Ascending aorta (tissue), 2 donors: ENCODE data around the gene PCSK2. TPM values are rescaled to one million over a fixed set of nuclear protein-coding genes. Genes with fewer than 3 reads are reported as not detected.
A peak's percentile ranks its signal among the peaks of the same experiment; 100 is the strongest.

Experiments used
- DNase-seq, 2 donors: peaks; one replicate each; pipeline ENCODE4 v3.0.0-alpha.2; 2019; ENCODE audit warnings: low spot score in 2 of 2
- H3K27ac ChIP-seq, 2 donors: fragments of 200-600 bp; sonication (generic); one replicate each; pipeline ENCODE4 v1.5.1; 2016 to 2017; ENCODE audit warnings: mild to moderate bottlenecking in 1 of 2
- H3K27me3 ChIP-seq: fragments of 200-600 bp; sonication (generic); one replicate; pipeline ENCODE4 v1.5.1; 2017
- H3K36me3 ChIP-seq, 2 donors: fragments of 200-600 bp; sonication (generic); one replicate each; pipeline ENCODE4 v1.5.1; 2016
- H3K4me1 ChIP-seq, 2 donors: fragments of 200-600 bp; sonication (generic); one replicate each; pipeline ENCODE4 v1.5.1; 2016 to 2017; ENCODE audit warnings: mild to moderate bottlenecking in 1 of 2
- H3K4me3 ChIP-seq, 2 donors: fragments of 200-600 bp; sonication (generic); one replicate each; pipeline ENCODE4 v1.5.1; 2016 to 2017; ENCODE audit warnings: mild to moderate bottlenecking in 1 of 2
- H3K9me3 ChIP-seq, 2 donors: fragments of 200-600 bp; sonication (generic); one replicate each; pipeline ENCODE4 v1.5.1; 2016
- intact Hi-C: fragments of 100-400 bp; cut with DNase I; formaldehyde crosslinking; loops from one replicate; pipeline ENCODE4 v1.15.1; 2023
- total RNA-seq: library from RNA; depleted of rRNA; stranded (reverse); fragments of >200 nt; gene quantifications from one replicate; pipeline ENCODE4 v1.1.0, GENCODE V29; 2016
- TF ChIP-seq, protein P1 (sequence below), 3 experiments: fragments of 200-600 bp in 2 of 3; fragments of 450-650 bp in 1 of 3; sonication (generic) in 2 of 3; IDR thresholded peaks; one replicate each; pipeline ENCODE4 v1.5.1; 2016 to 2019; ENCODE audit warnings: antibody characterized with exemption in 3 of 3, mild to moderate bottlenecking in 1 of 3, moderate library complexity in 1 of 3

Gene PCSK2
- total RNA-seq, 1 donor from 2014 or later = not detected

DNA sequence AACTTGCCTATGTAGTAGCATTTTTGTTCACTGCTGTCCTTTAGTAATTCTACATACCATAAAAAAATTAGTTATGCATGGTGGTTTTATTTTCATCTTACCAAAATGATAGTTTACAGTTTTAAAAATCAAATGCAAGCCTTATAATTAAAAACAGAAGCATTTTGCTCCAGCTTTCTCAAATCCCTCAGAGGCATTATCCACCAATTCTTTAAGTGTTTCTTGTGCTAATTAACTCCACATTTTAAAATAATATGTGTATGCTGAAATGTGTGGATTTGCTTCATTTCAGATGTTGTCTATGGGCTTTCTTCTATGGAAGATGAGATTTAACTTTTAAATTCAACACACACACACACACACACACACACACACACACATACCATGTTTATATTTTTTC is 49.3 kb downstream of the PCSK2 start:
- no peak for DNase-seq

DNA sequence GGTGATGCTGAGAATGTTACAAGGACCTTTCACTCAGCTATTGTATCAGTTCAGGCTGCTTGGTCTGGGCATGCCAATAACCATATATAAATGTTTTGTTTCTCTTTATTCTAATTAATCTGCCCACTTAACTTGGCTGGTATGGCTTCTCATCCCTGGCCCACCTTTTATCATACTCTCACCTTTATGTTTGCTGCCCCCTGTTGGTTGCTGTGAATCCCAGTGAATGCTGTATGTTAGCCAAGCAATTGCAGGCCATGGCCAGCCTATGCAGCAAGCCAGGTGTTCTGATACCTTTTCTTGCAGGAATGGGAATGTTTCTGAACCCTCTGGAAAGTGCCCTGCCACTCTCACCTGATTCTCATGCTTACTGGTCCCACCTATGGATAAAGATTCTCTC is 54.6 kb downstream of the PCSK2 start:
- H3K36me3 ChIP-seq = no peaks in the 10 kb centered on the region
- TF ChIP-seq, protein P1, sequence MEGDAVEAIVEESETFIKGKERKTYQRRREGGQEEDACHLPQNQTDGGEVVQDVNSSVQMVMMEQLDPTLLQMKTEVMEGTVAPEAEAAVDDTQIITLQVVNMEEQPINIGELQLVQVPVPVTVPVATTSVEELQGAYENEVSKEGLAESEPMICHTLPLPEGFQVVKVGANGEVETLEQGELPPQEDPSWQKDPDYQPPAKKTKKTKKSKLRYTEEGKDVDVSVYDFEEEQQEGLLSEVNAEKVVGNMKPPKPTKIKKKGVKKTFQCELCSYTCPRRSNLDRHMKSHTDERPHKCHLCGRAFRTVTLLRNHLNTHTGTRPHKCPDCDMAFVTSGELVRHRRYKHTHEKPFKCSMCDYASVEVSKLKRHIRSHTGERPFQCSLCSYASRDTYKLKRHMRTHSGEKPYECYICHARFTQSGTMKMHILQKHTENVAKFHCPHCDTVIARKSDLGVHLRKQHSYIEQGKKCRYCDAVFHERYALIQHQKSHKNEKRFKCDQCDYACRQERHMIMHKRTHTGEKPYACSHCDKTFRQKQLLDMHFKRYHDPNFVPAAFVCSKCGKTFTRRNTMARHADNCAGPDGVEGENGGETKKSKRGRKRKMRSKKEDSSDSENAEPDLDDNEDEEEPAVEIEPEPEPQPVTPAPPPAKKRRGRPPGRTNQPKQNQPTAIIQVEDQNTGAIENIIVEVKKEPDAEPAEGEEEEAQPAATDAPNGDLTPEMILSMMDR (IDR thresholded peaks at IDR 0.05) = peak in 1 of 3 experiments; percentile 6
- no peak overlapping the region for H3K4me3 ChIP-seq
- no peaks in the 10 kb centered on the region for H3K9me3 ChIP-seq
- H3K4me1 ChIP-seq = no peaks in the 10 kb centered on the region
- intact Hi-C loops = no loop called here
- H3K27ac ChIP-seq = no peak overlapping the region
- H3K27me3 ChIP-seq = no peaks in the 10 kb centered on the region
- DNase-seq = no peak

More for the DNA sequence above, 49.3 kb downstream of the PCSK2 start:
- Histone ChIP-seq H3K27ac (no peak overlapping the region), H3K4me1 (no peaks in the 10 kb centered on the region), H3K27me3 (no peaks in the 10 kb centered on the region), H3K9me3 (no peaks in the 10 kb centered on the region), H3K4me3 (no peak overlapping the region), H3K36me3 (no peaks in the 10 kb centered on the region)
- intact Hi-C loops = no loop called here
- TF ChIP-seq, protein P1 (IDR thresholded peaks at IDR 0.05) = no peak

DNA sequence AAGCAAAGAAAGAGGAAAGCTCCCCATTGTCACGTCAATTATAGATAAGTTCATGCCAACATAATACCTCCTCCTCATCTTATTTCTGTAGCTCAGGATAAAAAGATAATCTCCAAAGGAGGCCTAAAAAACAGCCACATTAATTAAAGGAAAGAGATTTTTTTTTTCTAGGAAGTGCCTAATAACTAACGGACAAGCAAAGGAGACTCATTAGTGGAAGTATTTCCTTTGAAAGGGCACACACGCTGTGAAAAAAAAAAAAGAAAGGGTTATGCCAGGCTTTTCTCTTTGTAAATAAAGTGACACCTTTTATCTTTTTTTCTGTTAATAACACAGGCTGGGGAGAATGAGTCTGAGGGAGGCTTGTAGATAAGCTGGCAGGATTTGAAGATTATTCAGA is 55.7 kb downstream of the PCSK2 start:
- Histone ChIP-seq H3K9me3 (no peaks in the 10 kb centered on the region), H3K4me1 (no peaks in the 10 kb centered on the region), H3K4me3 (no peak overlapping the region), H3K36me3 (no peaks in the 10 kb centered on the region), H3K27me3 (no peaks in the 10 kb centered on the region), H3K27ac (no peak overlapping the region)
- intact Hi-C loops = no loop called here
- no peak for DNase-seq
- TF ChIP-seq, protein P1 (IDR thresholded peaks at IDR 0.05) = no peak

DNA sequence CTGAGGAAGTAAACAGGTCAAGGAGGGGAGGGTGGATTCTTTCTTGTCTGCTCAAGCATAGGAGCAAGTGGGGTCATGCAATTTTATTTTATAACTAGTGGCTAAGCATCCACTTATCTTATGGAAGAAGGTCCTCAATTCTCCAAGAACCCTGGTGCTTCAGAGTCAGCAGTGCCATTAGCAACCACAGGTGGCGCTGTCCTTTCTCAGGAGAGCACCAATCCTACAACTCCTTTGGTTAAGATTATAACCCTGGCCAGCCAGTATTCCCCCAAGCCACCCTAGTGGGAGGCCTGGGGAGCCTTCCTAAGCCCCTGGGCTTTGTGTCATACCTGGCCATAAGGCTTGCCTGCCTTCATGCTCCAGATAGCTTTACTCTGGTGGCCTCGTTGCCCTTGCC is 60.7 kb downstream of the PCSK2 start:
- no peak overlapping the region for H3K4me3 ChIP-seq
- H3K9me3 ChIP-seq = no peaks in the 10 kb centered on the region
- H3K27ac ChIP-seq = no peak overlapping the region
- H3K27me3 ChIP-seq = no peaks in the 10 kb centered on the region
- intact Hi-C loops = no loop called here
- TF ChIP-seq, protein P1 (IDR thresholded peaks at IDR 0.05) = no peak
- H3K4me1 ChIP-seq = no peaks in the 10 kb centered on the region
- no peak for DNase-seq
- H3K36me3 ChIP-seq = no peaks in the 10 kb centered on the region

DNA sequence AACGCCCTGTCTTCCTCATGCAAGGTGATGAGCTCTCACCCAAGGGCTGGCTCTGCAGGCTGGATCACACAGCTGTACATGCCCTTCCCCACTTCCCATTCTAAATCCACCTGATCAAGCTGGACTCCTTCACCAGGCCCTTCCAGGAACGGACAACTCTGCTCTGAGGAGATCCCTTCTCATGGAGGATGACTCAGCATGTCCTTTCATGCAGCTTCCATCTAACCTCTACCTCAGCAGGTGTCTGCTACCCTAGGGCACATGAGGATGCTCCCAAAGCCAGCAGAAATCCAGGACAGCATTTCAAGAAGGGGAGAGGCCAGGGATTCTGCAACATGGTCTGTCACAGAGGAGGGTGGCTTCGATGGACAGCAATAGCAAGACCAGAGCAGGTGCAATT is 61.2 kb downstream of the PCSK2 start:
- Histone ChIP-seq H3K27ac (no peak overlapping the region), H3K36me3 (no peaks in the 10 kb centered on the region), H3K27me3 (no peaks in the 10 kb centered on the region), H3K9me3 (no peaks in the 10 kb centered on the region), H3K4me3 (no peak overlapping the region), H3K4me1 (no peaks in the 10 kb centered on the region)
- intact Hi-C loops = no loop called here
- TF ChIP-seq, protein P1 (IDR thresholded peaks at IDR 0.05) = no peak
- DNase-seq = no peak

DNA sequence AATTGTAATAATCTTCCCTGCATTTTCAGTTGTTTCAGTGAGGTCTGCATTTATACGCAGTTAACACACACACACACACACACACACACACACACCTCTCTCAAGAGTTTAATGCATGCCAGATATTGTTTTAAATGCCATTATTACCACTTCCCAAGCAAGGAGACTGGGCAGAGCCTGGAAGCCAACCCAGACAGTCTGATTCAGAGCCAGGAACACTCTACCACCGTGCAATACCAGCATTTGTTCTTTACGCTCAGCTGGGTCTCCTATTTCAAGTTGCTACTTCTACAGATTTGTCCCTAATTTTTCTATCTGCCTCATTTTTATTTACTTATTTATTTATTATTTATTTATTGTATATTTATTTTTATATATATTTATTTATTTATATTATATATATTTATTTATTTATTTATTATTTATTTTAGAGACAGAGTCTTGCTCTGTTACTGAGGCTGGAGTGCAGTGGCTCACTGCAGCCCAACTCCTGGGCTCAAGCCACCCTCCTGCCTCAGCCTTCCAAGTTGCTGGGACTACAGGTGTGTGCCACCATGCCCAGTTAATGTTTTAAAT is 68.4 kb downstream of the PCSK2 start:
- Histone ChIP-seq H3K4me1 (no peaks in the 10 kb centered on the region), H3K27ac (no peak overlapping the region), H3K36me3 (no peaks in the 10 kb centered on the region), H3K27me3 (no peaks in the 10 kb centered on the region), H3K4me3 (no peak overlapping the region), H3K9me3 (no peaks in the 10 kb centered on the region)
- intact Hi-C loops = no loop called here
- TF ChIP-seq, protein P1 (IDR thresholded peaks at IDR 0.05) = no peak
- DNase-seq = no peak
